K562 (cell line): ENCODE data around the gene SORBS2. TPM values are rescaled to one million over a fixed set of nuclear protein-coding genes. Genes with fewer than 3 reads are reported as not detected.

ENCODE experiments used
- ATAC-seq: fragments of 200-7000 bp; cut with Tn5 transposase; 3 replicates; pipeline ENCODE4 v1.9.1; 2020; ENCODE audit warnings: moderate library complexity
- BruUV-seq: library from RNA; stranded (reverse); fragments of 400-500 nt; replicated peaks from 2 replicates; lab custom pipeline; 2021; lab: Mats Ljungman, UMichigan
- CTCF ChIA-PET: fragments of 300-600 bp; formaldehyde crosslinking; extraction: SDS; loops from one replicate; lab custom pipeline; 2021; ENCODE audit warnings: low intra/inter-chr PET ratio; lab: Yijun Ruan, JAX
- POLR2A ChIA-PET: fragments of 300-600, 350-650 bp; sonication (Branson Sonifier 250); formaldehyde crosslinking; extraction: SDS; loops from one replicate; lab custom pipeline; 2021; ENCODE audit warnings: antibody characterized with exemption, inconsistent platforms; lab: Yijun Ruan, JAX
- DNase-seq, 4 experiments: peaks; one replicate each; pipeline versions ENCODE4 v3.0.0 to v3.0.0-alpha.2; 2011 to 2018; ENCODE audit warnings: low spot score in 3 of 4, mixed read lengths in 3 of 4; ENCODE audit errors: extremely low read depth in 1 of 4
- FAIRE-seq: peaks from 2 replicates; lab custom pipeline; 2011; peaks lifted over from hg19 to GRCh38; lab: Jason Lieb, UNC
- H2AFZ ChIP-seq: 2 replicates; pipeline ENCODE4 v1.6.0; 2011; ENCODE audit warnings: low read depth, low read length, control low read depth, inconsistent platforms
- H3K27ac ChIP-seq: fragments of 200-600 bp; 3 replicates; pipeline ENCODE4 v1.8.0; 2011; ENCODE audit warnings: low read depth, mild to moderate bottlenecking, control low read depth, inconsistent platforms, low read length, moderate library complexity, mixed read lengths; ENCODE audit errors: extremely low read depth
- H3K27me3 ChIP-seq, 2 experiments: fragments of 300-600 bp in 1 of 2; 2 replicates in 1 of 2; 3 replicates in 1 of 2; pipeline versions ENCODE4 v1.6.0 to v1.8.0; 2011; ENCODE audit warnings: inconsistent platforms in 2 of 2, low read length in 2 of 2, mild to moderate bottlenecking in 1 of 2, mixed read lengths in 1 of 2, moderate library complexity in 1 of 2; ENCODE audit not compliant: control insufficient read depth in 2 of 2, insufficient read depth in 2 of 2
- H3K36me3 ChIP-seq: fragments of 300-600 bp; 3 replicates; pipeline ENCODE4 v1.8.0; 2011; ENCODE audit warnings: mild to moderate bottlenecking, low read length, inconsistent platforms; ENCODE audit not compliant: control insufficient read depth, insufficient read depth
- H3K4me1 ChIP-seq, 2 experiments: fragments of 200-600 bp in 1 of 2; replicated peaks in 1 of 2; 2 replicates in 1 of 2; 3 replicates in 1 of 2; pipeline versions ENCODE4 v1.5.1 to v1.8.0; 2011; ENCODE audit warnings: inconsistent platforms in 2 of 2, low read length in 2 of 2, mild to moderate bottlenecking in 1 of 2, mixed read lengths in 1 of 2, moderate library complexity in 1 of 2; ENCODE audit not compliant: control insufficient read depth in 2 of 2, insufficient read depth in 2 of 2
- H3K4me2 ChIP-seq: 2 replicates; pipeline ENCODE4 v1.6.1; 2011; ENCODE audit warnings: low read length, control low read depth, inconsistent platforms, mixed read lengths; ENCODE audit not compliant: insufficient read depth
- H3K4me3 ChIP-seq: fragments of 200-600 bp; sonication (generic), shearing (Covaris generic); 2 replicates; pipeline ENCODE4 v1.5.1; 2016; ENCODE audit warnings: control low read depth, inconsistent platforms
- H3K79me2 ChIP-seq: fragments of 200-600 bp; 3 replicates; pipeline ENCODE4 v1.8.0; 2011; ENCODE audit warnings: low read length, inconsistent platforms; ENCODE audit not compliant: control insufficient read depth, insufficient read depth
- H3K9ac ChIP-seq, 2 experiments: 2 replicates each; pipeline versions ENCODE4 v1.6.0 to v1.6.1; 2011; ENCODE audit warnings: low read depth in 2 of 2, low read length in 2 of 2, control low read depth in 1 of 2, inconsistent platforms in 1 of 2, mild to moderate bottlenecking in 1 of 2, mixed read lengths in 1 of 2; ENCODE audit not compliant: insufficient read depth in 1 of 2
- H3K9me1 ChIP-seq: one replicate; pipeline ENCODE4 v1.6.0; 2011; ENCODE audit warnings: inconsistent platforms, mild to moderate bottlenecking, low read length, moderate library complexity; ENCODE audit not compliant: control insufficient read depth, insufficient read depth
- H3K9me3 ChIP-seq: replicated peaks from 2 replicates; pipeline ENCODE4 v1.5.1; 2011; ENCODE audit warnings: low read depth, low read length, inconsistent platforms; ENCODE audit not compliant: control insufficient read depth, insufficient read depth
- H4K20me1 ChIP-seq: replicated peaks from 2 replicates; pipeline ENCODE4 v1.6.1; 2011; ENCODE audit warnings: low read length, inconsistent platforms, mixed read lengths; ENCODE audit not compliant: control insufficient read depth, insufficient read depth
- CBX8 ChIP-seq: fragments of 200-600 bp; sonication (generic); IDR thresholded peaks from 2 replicates; pipeline ENCODE4 v1.6.1; 2012; ENCODE audit warnings: borderline replicate concordance, mixed run types, low read depth, mild to moderate bottlenecking, moderate library complexity, mixed read lengths, low read length, control low read depth, inconsistent platforms; ENCODE audit not compliant: poor library complexity, severe bottlenecking; ENCODE audit errors: extremely low read depth
- CEBPB ChIP-seq: fragments of 450-650 bp; IDR thresholded peaks from 2 replicates; pipeline ENCODE4 v1.6.1; 2016; ENCODE audit warnings: missing genetic modification characterization, missing compliant biosample characterization
- CTCF ChIP-seq, 3 experiments: IDR thresholded peaks in 2 of 3; conservative IDR thresholded peaks in 1 of 3; 2 replicates each; pipeline ENCODE4 v1.5.1; 2011 to 2012; ENCODE audit warnings: low read length in 3 of 3, mild to moderate bottlenecking in 3 of 3, control low read depth in 2 of 3, improper control_type of control experiment in 1 of 3, inconsistent platforms in 1 of 3, low read depth in 1 of 3, mixed read lengths in 1 of 3, moderate library complexity in 1 of 3; ENCODE audit not compliant: insufficient read depth in 2 of 3
- RFX1 ChIP-seq: fragments of 450-650 bp; IDR thresholded peaks from 2 replicates; pipeline ENCODE4 v1.6.1; 2016; ENCODE audit warnings: mild to moderate bottlenecking, moderate library complexity
- WGBS: fragments of 100-300 bp; shearing (Covaris generic); methylation state at CpG from one replicate; pipeline ENCODE4 v1.1.6; 2016; ENCODE audit warnings: low coverage, mixed read lengths; ENCODE audit not compliant: insufficient coverage; ENCODE audit errors: missing lambda C conversion rate; 5-methylcytosine and 5-hydroxymethylcytosine counted together
- in situ Hi-C: fragments of 300-500 bp; cut with MboI; formaldehyde crosslinking; loops from 4 replicates; pipeline ENCODE4 v1.15.0; 2018; ENCODE audit warnings: inconsistent platforms, mixed read lengths
- intact Hi-C: fragments of 100-400 bp; cut with micrococcal nuclease; formaldehyde crosslinking; loops from 2 replicates; pipeline ENCODE4 v1.14.2; 2022
- polyA plus RNA-seq, 8 experiments: library from polyadenylated mRNA; depleted of rRNA in 4 of 8; stranded (reverse) in 5 of 8; unstranded in 3 of 8; fragments of >200 nt; fragmentation: Nextera tagmentation in 2 of 8; fragmentation: Illumina TruSeq in 1 of 8; extraction: Ambion mirVana in 2 of 8; extraction: Trizol in 1 of 8; gene quantifications; 2 replicates each; pipeline versions ENCODE4 v1.2.1 to v1.2.3, GENCODE V29; 2011 to 2014; ENCODE audit warnings: inconsistent platforms in 1 of 8, missing spikeins in 1 of 8
- total RNA-seq, 7 experiments: library from RNA; depleted of rRNA in 6 of 7; stranded (reverse); fragments of >200 nt in 6 of 7; fragmentation: Illumina TruSeq in 2 of 7; extraction: Trizol in 2 of 7; gene quantifications; 2 replicates each; pipeline versions ENCODE4 v1.2.1 to v1.2.3, GENCODE V29; 2011 to 2021; ENCODE audit warnings: low replicate concordance in 1 of 7

Gene SORBS2
- total and polyA plus RNA-seq, 9 of the 15 experiments (the other 6 are each of a cell fraction or from before 2014, with no cell fraction given) = 0.29 TPM; not detected in 8

- TF ChIP-seq CTCF (IDR thresholded peaks at IDR 0.05 in 2 of 3, conservative IDR thresholded peaks at IDR 0.05 in 1 of 3; ENCODE audit: insufficient read depth in 2 of 3, low read depth in 1 of 3, low read length in 3 of 3) = no peak
These were observed 212.3 kb downstream of the SORBS2 start (continued) for GRCh38 chr4:185599553-185600243.

GRCh38 chr4:185598846-185599552 is 213.0 kb downstream of the SORBS2 start:
- CTCF ChIA-PET = no interaction called here
- FAIRE-seq (no peak), DNase-seq (no peak), ATAC-seq (no peak)
- no peak overlapping the region for H2AFZ ChIP-seq
- H3K9ac ChIP-seq = no peak overlapping the region
- H3K27me3 ChIP-seq = peaks cover 17 to 20% of the 10 kb centered on the region in 2 experiments
- H3K9me3 ChIP-seq = no peaks in the 10 kb centered on the region
- intact Hi-C loops = loop anchor here (10.0 kb wide), 1 partner anchor 464 kb away; no protein-coding TSS in a partner anchor
- no peaks in the 10 kb centered on the region for H3K4me1 ChIP-seq
- no peak overlapping the region for H3K4me2 ChIP-seq
- no peaks in the 10 kb centered on the region for H3K79me2 ChIP-seq
- BruUV-seq = no TSS peak
- H3K27ac ChIP-seq = no peak overlapping the region
- H4K20me1 ChIP-seq = no peaks in the 10 kb centered on the region
- under 1% methylated on average over 7 of the region's 7 CpGs for WGBS
- no peaks in the 10 kb centered on the region for H3K9me1 ChIP-seq
- in situ Hi-C loops = no loop called here
- H3K36me3 ChIP-seq = no peaks in the 10 kb centered on the region
- POLR2A ChIA-PET = interaction anchor here (0.9 kb wide), 1 partner anchor 9 kb away, joined by 3 read pairs; no protein-coding TSS in a partner anchor
- H3K4me3 ChIP-seq = no peak overlapping the region
- TF ChIP-seq CBX8 (no peak), CEBPB (tag) (no peak), RFX1 (peak; percentile 44; the same call in 1 of the 2 replicates)
